GM23338 (cell line): ENCODE data around the gene KIF6. TPM values are rescaled to one million over a fixed set of nuclear protein-coding genes. Genes with fewer than 3 reads are reported as not detected.
A peak's percentile ranks its signal among the peaks of the same experiment; 100 is the strongest.

Experiments
- ATAC-seq: fragments of 200-7000 bp; cut with Tn5 transposase; 3 replicates; pipeline ENCODE4 v1.9.1; 2020
- DNase-seq: peaks from one replicate; pipeline ENCODE4 v3.0.0-alpha.2; 2015; ENCODE audit warnings: low spot score
- H2AFZ ChIP-seq: fragments of 200-600 bp; sonication (generic); 2 replicates; pipeline ENCODE4 v1.8.0; 2016; ENCODE audit warnings: antibody characterized with exemption, mild to moderate bottlenecking, moderate library complexity
- H3F3A ChIP-seq: fragments of 200-600 bp; sonication (generic); replicated peaks from 2 replicates; pipeline ENCODE4 v1.8.0; 2017; ENCODE audit warnings: antibody characterized with exemption, mixed run types, low read depth
- H3K27ac ChIP-seq: fragments of 200-600 bp; sonication (generic); 2 replicates; pipeline ENCODE4 v1.6.1; 2016; ENCODE audit warnings: low read depth
- H3K27me3 ChIP-seq: fragments of 200-600 bp; sonication (generic); 2 replicates; pipeline ENCODE4 v1.8.0; 2016; ENCODE audit warnings: mild to moderate bottlenecking, mixed run types, moderate library complexity; ENCODE audit not compliant: insufficient read depth
- H3K36me3 ChIP-seq: fragments of 200-600 bp; sonication (generic); 2 replicates; pipeline ENCODE4 v1.8.0; 2016; ENCODE audit warnings: mild to moderate bottlenecking; ENCODE audit not compliant: insufficient read depth
- H3K4me1 ChIP-seq: fragments of 200-600 bp; sonication (generic); 2 replicates; pipeline ENCODE4 v1.8.0; 2016; ENCODE audit warnings: mild to moderate bottlenecking, moderate library complexity; ENCODE audit not compliant: insufficient read depth
- H3K4me2 ChIP-seq: fragments of 200-600 bp; sonication (generic); 2 replicates; pipeline ENCODE4 v1.7.1; 2017; ENCODE audit warnings: mixed run types
- H3K4me3 ChIP-seq: fragments of 200-600 bp; sonication (generic); 2 replicates; pipeline ENCODE4 v1.6.1; 2016; ENCODE audit warnings: mixed run types
- H3K79me2 ChIP-seq: fragments of 200-600 bp; sonication (generic); replicated peaks from 2 replicates; pipeline ENCODE4 v1.8.0; 2017; ENCODE audit warnings: mild to moderate bottlenecking; ENCODE audit not compliant: insufficient read depth
- H3K9me2 ChIP-seq: fragments of 200-600 bp; sonication (generic); 2 replicates; pipeline ENCODE4 v1.8.0; 2017; ENCODE audit not compliant: insufficient read depth
- H4K20me1 ChIP-seq: fragments of 200-600 bp; sonication (generic); replicated peaks from 2 replicates; pipeline ENCODE4 v1.8.0; 2017; ENCODE audit warnings: mild to moderate bottlenecking; ENCODE audit not compliant: insufficient read depth
- H3K27ac Mint-ChIP-seq: 2 replicates; pipeline ENCODE4 v1.8.0; 2020; ENCODE audit warnings: inconsistent platforms, mild to moderate bottlenecking, moderate library complexity, mixed read lengths
- H3K27me3 Mint-ChIP-seq: 3 replicates; pipeline ENCODE4 v1.8.0; 2022; ENCODE audit warnings: low read depth, mild to moderate bottlenecking, moderate library complexity, mixed read lengths, inconsistent platforms; ENCODE audit not compliant: insufficient read depth, poor library complexity
- H3K36me3 Mint-ChIP-seq: 3 replicates; pipeline ENCODE4 v1.8.0; 2021; ENCODE audit warnings: low read depth, mild to moderate bottlenecking, inconsistent platforms, moderate library complexity, mixed read lengths
- H3K4me1 Mint-ChIP-seq: 3 replicates; pipeline ENCODE4 v1.8.0; 2020; ENCODE audit warnings: mild to moderate bottlenecking, inconsistent platforms, mixed read lengths
- H3K4me3 Mint-ChIP-seq: 3 replicates; pipeline ENCODE4 v1.8.0; 2021; ENCODE audit warnings: moderate library complexity, mild to moderate bottlenecking, inconsistent platforms, mixed read lengths
- H3K9me3 Mint-ChIP-seq: 3 replicates; pipeline ENCODE4 v1.8.0; 2020; ENCODE audit warnings: moderate library complexity, mild to moderate bottlenecking, inconsistent platforms, mixed read lengths
- CREB1 ChIP-seq: fragments of 250-450 bp; sonication (Bioruptor Pico); IDR thresholded peaks from 2 replicates; pipeline ENCODE4 v1.5.0; 2020; ENCODE audit warnings: low read depth, mild to moderate bottlenecking, moderate library complexity
- CTCF ChIP-seq, 2 experiments: fragments of 200-600 bp in 1 of 2; sonication (generic) in 1 of 2; conservative IDR thresholded peaks; 2 replicates each; pipeline versions ENCODE4 v1.5.1 to v1.6.1; 2016 to 2017; ENCODE audit warnings: antibody characterized with exemption in 2 of 2, low read depth in 2 of 2, mild to moderate bottlenecking in 2 of 2, moderate library complexity in 1 of 2
- ETS1 ChIP-seq: IDR thresholded peaks from 2 replicates; pipeline ENCODE4 v1.6.1; 2016; ENCODE audit warnings: antibody characterized with exemption
- EZH2 ChIP-seq: fragments of 200-600 bp; sonication (generic); IDR thresholded peaks from one replicate; pipeline ENCODE4 v1.8.0; 2017; ENCODE audit warnings: antibody characterized with exemption, mild to moderate bottlenecking, low read depth; ENCODE audit not compliant: unreplicated experiment
- EZH2phosphoT487 ChIP-seq: fragments of 200-600 bp; sonication (generic); IDR thresholded peaks from one replicate; pipeline ENCODE4 v1.8.1; 2018; ENCODE audit warnings: antibody characterized with exemption; ENCODE audit not compliant: unreplicated experiment
- JUNB ChIP-seq: IDR thresholded peaks from one replicate; pipeline ENCODE4 v1.6.1; 2016; ENCODE audit warnings: antibody characterized with exemption; ENCODE audit not compliant: unreplicated experiment
- NANOG ChIP-seq: IDR thresholded peaks from 2 replicates; pipeline ENCODE4 v1.6.1; 2016; ENCODE audit warnings: antibody characterized with exemption, borderline replicate concordance
- POLR2AphosphoS5 ChIP-seq: IDR thresholded peaks from 2 replicates; pipeline ENCODE4 v1.6.1; 2016; ENCODE audit warnings: antibody characterized with exemption, low read depth
- STAT1 ChIP-seq: IDR thresholded peaks from one replicate; pipeline ENCODE4 v1.6.1; 2016; ENCODE audit warnings: antibody characterized with exemption; ENCODE audit not compliant: unreplicated experiment
- ZNF114 ChIP-seq: fragments of 250-450 bp; sonication (Bioruptor Pico); IDR thresholded peaks from 2 replicates; pipeline ENCODE4 v1.5.0; 2020; ENCODE audit warnings: mild to moderate bottlenecking, moderate library complexity
- ZNF331 ChIP-seq: fragments of 250-450 bp; sonication (Bioruptor Pico); IDR thresholded peaks from 2 replicates; pipeline ENCODE4 v1.5.0; 2020; ENCODE audit warnings: low read depth, mild to moderate bottlenecking, moderate library complexity
- ZNF462 ChIP-seq: fragments of 250-450 bp; sonication (Bioruptor Pico); IDR thresholded peaks from 2 replicates; pipeline ENCODE4 v1.5.0; 2020; ENCODE audit warnings: mild to moderate bottlenecking, moderate library complexity
- polyA plus RNA-seq: library from polyadenylated mRNA; unstranded; fragments of >200 nt; fragmentation: Nextera tagmentation; extraction: Ambion mirVana; gene quantifications from 2 replicates; pipeline ENCODE4 v1.2.1, GENCODE V29; 2016
- total RNA-seq: library from RNA; depleted of rRNA; stranded (reverse); fragments of >200 nt; shearing (Covaris generic); gene quantifications from 2 replicates; pipeline ENCODE4 v1.2.3, GENCODE V29; 2014
- TF ChIP-seq, protein P1 (sequence below): IDR thresholded peaks from one replicate; pipeline ENCODE4 v1.6.1; 2018; ENCODE audit warnings: antibody characterized with exemption; ENCODE audit not compliant: unreplicated experiment

The KIF6 gene
- total and polyA plus RNA-seq, 2 experiments from 2014 or later = 0.87 to 1.7 TPM

- DNase-seq = no peak
- Histone ChIP-seq H3K9me2 (no peaks in the 10 kb centered on the region), H2AFZ (0 out of 2 replicates have a peak overlapping the region, but pooled peaks have one; percentile 20), H3K36me3 (no peaks in the 10 kb centered on the region), H3K4me1 (no peaks in the 10 kb centered on the region), H3K27ac (no peak overlapping the region), H3K27me3 (no peaks in the 10 kb centered on the region), H3K4me3 (no peak overlapping the region), H3K79me2 (no peaks in the 10 kb centered on the region), H4K20me1 (no peaks in the 10 kb centered on the region), H3F3A (no peaks in the 10 kb centered on the region), H3K4me2 (no peak overlapping the region)
- no peak overlapping the region for H3K4me3 Mint-ChIP-seq
- TF ChIP-seq ETS1 = no peak
- TF ChIP-seq POLR2AphosphoS5 = no peak
- no peak for TF ChIP-seq ZNF331 (CRISPR knock-in tag)
- no peak for TF ChIP-seq CREB1 (CRISPR knock-in tag)
- no peak for TF ChIP-seq NANOG
- no peak for TF ChIP-seq JUNB
- no peak for TF ChIP-seq EZH2phosphoT487
- TF ChIP-seq ZNF462 (CRISPR knock-in tag) = no peak
- TF ChIP-seq CTCF (conservative IDR thresholded peaks at IDR 0.05; ENCODE audit: low read depth in 2 of 2) = no peak
- no peak for TF ChIP-seq ZNF114 (CRISPR knock-in tag)
- no peak for TF ChIP-seq EZH2
- no peak for TF ChIP-seq STAT1
- TF ChIP-seq, protein P1, sequence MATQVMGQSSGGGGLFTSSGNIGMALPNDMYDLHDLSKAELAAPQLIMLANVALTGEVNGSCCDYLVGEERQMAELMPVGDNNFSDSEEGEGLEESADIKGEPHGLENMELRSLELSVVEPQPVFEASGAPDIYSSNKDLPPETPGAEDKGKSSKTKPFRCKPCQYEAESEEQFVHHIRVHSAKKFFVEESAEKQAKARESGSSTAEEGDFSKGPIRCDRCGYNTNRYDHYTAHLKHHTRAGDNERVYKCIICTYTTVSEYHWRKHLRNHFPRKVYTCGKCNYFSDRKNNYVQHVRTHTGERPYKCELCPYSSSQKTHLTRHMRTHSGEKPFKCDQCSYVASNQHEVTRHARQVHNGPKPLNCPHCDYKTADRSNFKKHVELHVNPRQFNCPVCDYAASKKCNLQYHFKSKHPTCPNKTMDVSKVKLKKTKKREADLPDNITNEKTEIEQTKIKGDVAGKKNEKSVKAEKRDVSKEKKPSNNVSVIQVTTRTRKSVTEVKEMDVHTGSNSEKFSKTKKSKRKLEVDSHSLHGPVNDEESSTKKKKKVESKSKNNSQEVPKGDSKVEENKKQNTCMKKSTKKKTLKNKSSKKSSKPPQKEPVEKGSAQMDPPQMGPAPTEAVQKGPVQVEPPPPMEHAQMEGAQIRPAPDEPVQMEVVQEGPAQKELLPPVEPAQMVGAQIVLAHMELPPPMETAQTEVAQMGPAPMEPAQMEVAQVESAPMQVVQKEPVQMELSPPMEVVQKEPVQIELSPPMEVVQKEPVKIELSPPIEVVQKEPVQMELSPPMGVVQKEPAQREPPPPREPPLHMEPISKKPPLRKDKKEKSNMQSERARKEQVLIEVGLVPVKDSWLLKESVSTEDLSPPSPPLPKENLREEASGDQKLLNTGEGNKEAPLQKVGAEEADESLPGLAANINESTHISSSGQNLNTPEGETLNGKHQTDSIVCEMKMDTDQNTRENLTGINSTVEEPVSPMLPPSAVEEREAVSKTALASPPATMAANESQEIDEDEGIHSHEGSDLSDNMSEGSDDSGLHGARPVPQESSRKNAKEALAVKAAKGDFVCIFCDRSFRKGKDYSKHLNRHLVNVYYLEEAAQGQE = no peak
- peaks cover 2% of the 10 kb centered on the region; the same call in 2 of the 3 replicates for H3K4me1 Mint-ChIP-seq
- H3K9me3 Mint-ChIP-seq = no peaks in the 10 kb centered on the region
- no peak overlapping the region for H3K27ac Mint-ChIP-seq
- no peaks in the 10 kb centered on the region for H3K36me3 Mint-ChIP-seq
- no peak for ATAC-seq
- H3K27me3 Mint-ChIP-seq = no peaks in the 10 kb centered on the region
Measured at GRCh38 chr6:39381550-39382140, 343.6 kb downstream of the KIF6 start.
